ENCODE results near the gene CFAP74.

DNA sequence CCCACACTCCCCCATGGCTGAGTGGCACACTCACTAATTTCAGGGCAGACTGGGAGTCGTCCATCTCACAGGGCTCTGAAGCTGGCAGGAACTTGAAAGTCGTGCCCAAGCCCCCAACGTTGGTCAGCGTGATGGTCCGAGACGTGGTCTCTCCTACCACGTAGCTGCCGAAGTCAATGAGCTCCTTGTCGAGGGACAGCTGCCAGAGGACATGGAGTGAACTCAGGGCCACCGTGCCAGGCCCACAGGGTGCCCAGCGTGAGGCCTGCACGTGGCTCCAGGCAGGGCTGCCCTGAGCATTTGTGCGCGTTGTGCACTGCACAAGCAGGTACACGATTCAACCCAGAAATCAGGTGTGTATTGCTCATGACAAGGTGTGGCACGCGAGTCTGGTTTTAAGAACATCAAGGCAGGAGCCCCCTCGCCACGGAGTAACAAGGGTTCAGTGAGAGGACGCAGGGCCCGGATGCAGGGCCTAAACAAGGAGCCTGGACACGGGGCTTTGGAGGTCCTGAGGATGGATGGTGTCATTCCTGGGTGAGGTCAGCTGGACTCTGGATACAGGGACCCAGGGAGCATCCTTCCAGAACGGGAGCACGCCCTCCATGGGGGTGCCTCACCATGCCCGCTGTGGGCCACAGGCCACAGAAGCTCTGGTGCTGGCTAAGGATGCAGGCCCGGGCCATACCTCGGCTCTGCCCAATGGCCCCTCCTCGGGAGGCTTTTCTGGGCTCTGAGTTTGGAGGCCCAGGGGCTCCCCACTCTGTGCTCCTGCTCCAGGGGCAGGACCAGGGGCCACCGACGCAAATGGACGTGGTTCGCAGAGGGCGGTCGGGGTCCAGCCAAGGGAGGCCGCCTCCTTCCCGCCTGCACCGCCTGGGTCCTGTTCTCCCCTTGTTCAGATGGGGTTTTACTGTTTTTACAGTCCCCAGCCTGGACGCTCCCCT, 46.7 kb downstream of the CFAP74 start:
- TF ChIP-seq, protein P1, sequence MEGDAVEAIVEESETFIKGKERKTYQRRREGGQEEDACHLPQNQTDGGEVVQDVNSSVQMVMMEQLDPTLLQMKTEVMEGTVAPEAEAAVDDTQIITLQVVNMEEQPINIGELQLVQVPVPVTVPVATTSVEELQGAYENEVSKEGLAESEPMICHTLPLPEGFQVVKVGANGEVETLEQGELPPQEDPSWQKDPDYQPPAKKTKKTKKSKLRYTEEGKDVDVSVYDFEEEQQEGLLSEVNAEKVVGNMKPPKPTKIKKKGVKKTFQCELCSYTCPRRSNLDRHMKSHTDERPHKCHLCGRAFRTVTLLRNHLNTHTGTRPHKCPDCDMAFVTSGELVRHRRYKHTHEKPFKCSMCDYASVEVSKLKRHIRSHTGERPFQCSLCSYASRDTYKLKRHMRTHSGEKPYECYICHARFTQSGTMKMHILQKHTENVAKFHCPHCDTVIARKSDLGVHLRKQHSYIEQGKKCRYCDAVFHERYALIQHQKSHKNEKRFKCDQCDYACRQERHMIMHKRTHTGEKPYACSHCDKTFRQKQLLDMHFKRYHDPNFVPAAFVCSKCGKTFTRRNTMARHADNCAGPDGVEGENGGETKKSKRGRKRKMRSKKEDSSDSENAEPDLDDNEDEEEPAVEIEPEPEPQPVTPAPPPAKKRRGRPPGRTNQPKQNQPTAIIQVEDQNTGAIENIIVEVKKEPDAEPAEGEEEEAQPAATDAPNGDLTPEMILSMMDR (IDR thresholded peaks at IDR 0.05) = no peak
- TF ChIP-seq POLR2A (IDR thresholded peaks at IDR 0.05) = no peak

Measured in Peyer's patch (tissue), 4 donors.